IMR-90 (cell line): ENCODE measurements around the gene MRM1.

Experiments used
- CEBPB ChIP-seq: IDR thresholded peaks from 2 replicates; pipeline ENCODE4 v1.6.1; 2012; ENCODE audit warnings: low read depth, low read length, improper control_type of control experiment
- CTCF ChIP-seq: conservative IDR thresholded peaks from 2 replicates; pipeline ENCODE4 v1.5.1; 2012; ENCODE audit warnings: mild to moderate bottlenecking, low read depth, low read length, improper control_type of control experiment
- MAFK ChIP-seq: IDR thresholded peaks from 2 replicates; pipeline ENCODE4 v1.6.1; 2012; ENCODE audit warnings: low read depth, low read length, improper control_type of control experiment
- POLR2A ChIP-seq: IDR thresholded peaks from 2 replicates; pipeline ENCODE4 v1.6.1; 2012; ENCODE audit warnings: mild to moderate bottlenecking, low read depth, low read length
- SMC3 ChIP-seq: fragments of 150-350 bp; IDR thresholded peaks from 2 replicates; pipeline ENCODE4 v1.6.1; 2016; ENCODE audit warnings: low read depth, mild to moderate bottlenecking, antibody characterized with exemption, low read length, moderate library complexity
- USF2 ChIP-seq: fragments of 150-350 bp; IDR thresholded peaks from 2 replicates; pipeline ENCODE4 v1.6.1; 2017; ENCODE audit warnings: mild to moderate bottlenecking, antibody characterized with exemption, low read length, low read depth

GRCh38 chr17:36657390-36657762, 56.0 kb downstream of the MRM1 start:
- TF ChIP-seq SMC3 (no peak), USF2 (no peak), CTCF (no peak), POLR2A (no peak), MAFK (no peak), CEBPB (no peak)
